Aorta (tissue), 5 donors: ENCODE results near the gene CYP46A1. TPM values are rescaled to one million over a fixed set of nuclear protein-coding genes. Genes with fewer than 3 reads are reported as not detected.

Experiments
- ATAC-seq: fragments of 200-7000 bp; cut with Tn5 transposase; one replicate; pipeline ENCODE4 v1.9.1; 2022; ENCODE audit warnings: moderate library complexity; ENCODE audit not compliant: low FRiP score
- DNase-seq, 2 donors: peaks; one replicate each; pipeline ENCODE4 v3.0.0-alpha.2; 2020
- H3K27ac ChIP-seq, 2 donors: one replicate each; pipeline ENCODE4 v1.5.1; 2013; ENCODE audit warnings: low read length in 2 of 2, mild to moderate bottlenecking in 2 of 2, moderate library complexity in 2 of 2, control low read depth in 1 of 2, inconsistent platforms in 1 of 2, low read depth in 1 of 2
- H3K27me3 ChIP-seq, 2 donors: one replicate each; pipeline ENCODE4 v1.6.1; 2013; ENCODE audit warnings: control low read depth in 1 of 2, low read length in 1 of 2, mild to moderate bottlenecking in 1 of 2, moderate library complexity in 1 of 2; ENCODE audit not compliant: insufficient read depth in 2 of 2, control insufficient read depth in 1 of 2
- H3K36me3 ChIP-seq, 2 donors: one replicate each; pipeline ENCODE4 v1.6.1; 2013; ENCODE audit warnings: control low read depth in 1 of 2, low read length in 1 of 2, mild to moderate bottlenecking in 1 of 2; ENCODE audit not compliant: insufficient read depth in 2 of 2, control insufficient read depth in 1 of 2
- H3K4me1 ChIP-seq, 2 donors: one replicate each; pipeline ENCODE4 v1.6.1; 2013; ENCODE audit warnings: low read length in 2 of 2, control low read depth in 1 of 2, mild to moderate bottlenecking in 1 of 2, moderate library complexity in 1 of 2; ENCODE audit not compliant: insufficient read depth in 2 of 2, control insufficient read depth in 1 of 2
- H3K4me3 ChIP-seq, 2 donors: one replicate each; pipeline ENCODE4 v1.5.1; 2013; ENCODE audit warnings: low read length in 2 of 2, control low read depth in 1 of 2, mild to moderate bottlenecking in 1 of 2
- H3K9me3 ChIP-seq: one replicate; pipeline ENCODE4 v1.6.1; 2013; ENCODE audit warnings: mild to moderate bottlenecking, low read length; ENCODE audit not compliant: control insufficient read depth
- WGBS, 2 donors: extraction: QIAGEN DNeasy Blood & Tissue Kit; methylation state at CpG; one replicate each; pipeline ENCODE4 v1.1.7; 2013; 5-methylcytosine and 5-hydroxymethylcytosine counted together
- intact Hi-C, 2 donors: fragments of 100-400 bp; cut with DNase I; formaldehyde crosslinking; loops; one replicate each; pipeline versions ENCODE4 v1.14.2 to v1.15.0; 2022
- polyA plus RNA-seq, 2 donors: library from polyadenylated mRNA; stranded (reverse); fragments of 200-250 nt; gene quantifications; one replicate each; pipeline ENCODE4 v1.2.3, GENCODE V29; 2013
- total RNA-seq, 2 donors: library from RNA; stranded (reverse); fragmentation: NEBNext Ultra II Directional; extraction: Animal tissue kit (Norgen Biotek cat#: 25700); gene quantifications; one replicate each; pipeline ENCODE4 v1.2.1, GENCODE V29; 2021
- donor health status: healthy with polysubstance abuse.
- donor health status: Bipolar disorder and iron deficiency.
- donor health status: DM: no; HTN: no; CAD: no.
- donor health status: DM: no; HTN: no; CAD: no.
- donor health status: DM: yes; HTN: yes; CAD: no.

Gene CYP46A1
- total and polyA plus RNA-seq, 4 donors = 0.68 to 3.7 (median 0.97) TPM; not detected in 1

DNA sequence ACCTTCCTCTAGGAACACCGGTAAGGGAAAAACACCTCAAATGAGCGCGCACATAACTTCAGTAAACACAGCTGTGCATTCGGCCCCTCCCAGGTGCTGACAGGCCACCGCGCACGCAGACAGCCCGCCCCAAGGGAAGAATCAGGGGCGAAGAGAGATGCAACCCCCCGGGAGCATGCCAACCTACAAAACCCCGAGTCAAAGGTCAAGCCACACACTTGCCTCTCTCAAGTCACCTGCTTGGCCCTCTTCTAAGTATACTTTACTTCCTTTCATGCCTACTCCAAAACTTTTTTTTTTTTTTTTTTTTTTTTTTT is 2.3 kb upstream of the CYP46A1 start:
- H3K4me3 ChIP-seq = no peak overlapping the region
- H3K4me1 ChIP-seq = no peaks in the 10 kb centered on the region
- peaks cover 4% of the 10 kb centered on the region for H3K9me3 ChIP-seq
- no peaks in the 10 kb centered on the region for H3K27me3 ChIP-seq
- no peak for ATAC-seq
- WGBS, 2 donors = 76 to 79% methylated on average over 11 of the region's 11 CpGs
- no peaks in the 10 kb centered on the region for H3K36me3 ChIP-seq
- intact Hi-C loops = loop anchor here (2.0 to 10.0 kb wide), 4 partner anchors 111 to 533 kb away; partner anchors contain the start of gene EML1 (in 1 of the 2)
- peak; percentile 35 to 71 for DNase-seq
- H3K27ac ChIP-seq = no peak overlapping the region

DNA sequence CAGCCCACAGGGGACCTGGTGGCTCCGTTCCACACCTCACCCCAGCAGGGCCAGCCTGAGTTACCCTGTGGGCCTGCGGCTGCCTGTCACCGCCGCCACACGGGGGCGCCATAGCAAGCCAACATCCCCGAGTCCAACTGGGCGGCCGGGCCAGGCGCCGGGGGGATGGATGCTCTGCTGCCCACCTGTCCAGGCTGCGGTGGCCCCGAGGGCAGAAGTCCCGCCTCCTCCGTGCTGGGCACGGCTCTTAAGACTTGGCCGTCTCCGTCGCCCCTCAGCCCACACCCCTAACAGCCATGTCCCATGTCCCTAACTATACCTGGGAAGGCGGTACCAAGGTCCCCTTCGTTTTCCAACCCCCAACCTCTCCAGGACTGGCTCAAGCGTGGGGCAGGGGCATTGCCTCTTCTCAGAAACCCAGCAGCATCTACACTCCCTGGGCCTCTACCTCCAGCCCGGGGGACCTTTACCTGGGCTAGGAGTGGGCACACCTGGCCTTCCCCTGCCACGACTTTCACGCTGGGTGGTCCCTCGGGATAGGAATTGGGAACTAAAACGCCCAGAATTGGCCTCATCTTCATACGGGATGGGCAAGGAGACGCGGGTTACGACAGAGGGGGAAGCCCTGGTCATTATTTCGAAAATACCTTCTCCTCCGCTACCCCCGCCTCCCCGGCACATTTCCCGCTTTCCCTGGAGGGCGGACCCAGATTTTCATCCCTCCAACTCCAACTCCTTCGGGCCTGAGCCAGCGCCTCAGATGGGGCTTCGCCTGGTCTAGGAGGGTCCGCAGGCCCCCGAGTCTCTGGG is 1.1 kb upstream of the CYP46A1 start:
- Histone ChIP-seq H3K4me3 (peak overlapping the region; percentile 55 to 59), H3K27me3 (no peaks in the 10 kb centered on the region), H3K4me1 (no peaks in the 10 kb centered on the region), H3K36me3 (no peaks in the 10 kb centered on the region), H3K9me3 (peaks cover under 1% of the 10 kb centered on the region), H3K27ac (peak overlapping the region in 1 of 2 donors; percentile 64)
- intact Hi-C loops = loop anchor here (1.0 to 10.0 kb wide), 5 partner anchors 109 to 532 kb away; partner anchors contain the start of gene EML1 (in 1 of the 2)
- WGBS, 2 donors = 1% methylated on average over 41 to 42 of the region's 42 CpGs
- DNase-seq (peak; percentile 90 to 95), ATAC-seq (peak; percentile 70)

DNA sequence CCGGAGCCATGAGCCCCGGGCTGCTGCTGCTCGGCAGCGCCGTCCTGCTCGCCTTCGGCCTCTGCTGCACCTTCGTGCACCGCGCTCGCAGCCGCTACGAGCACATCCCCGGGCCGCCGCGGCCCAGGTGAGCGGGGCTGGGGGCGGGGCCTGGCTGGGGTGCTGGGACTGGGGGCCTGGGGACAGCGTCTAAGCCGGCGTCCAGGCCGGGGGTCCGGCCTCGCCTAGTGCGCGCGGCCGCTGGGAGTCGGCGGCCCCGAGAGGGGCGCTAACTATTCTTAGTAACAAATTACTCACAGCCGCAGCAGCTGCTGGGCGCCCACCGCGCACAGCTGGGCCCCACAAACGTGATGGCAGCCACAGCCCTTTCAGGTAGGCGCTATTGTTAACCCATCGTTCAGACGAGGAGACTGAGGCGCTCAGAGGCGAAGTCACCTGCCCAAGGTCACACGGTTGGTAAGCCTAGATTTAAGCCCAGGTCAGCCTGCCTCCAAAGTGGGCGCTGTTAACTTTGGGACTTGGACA is 374 bp downstream of the CYP46A1 start:
- Histone ChIP-seq H3K4me1 (no peaks in the 10 kb centered on the region), H3K36me3 (no peaks in the 10 kb centered on the region), H3K27ac (no peak overlapping the region), H3K9me3 (no peaks in the 10 kb centered on the region), H3K27me3 (no peaks in the 10 kb centered on the region), H3K4me3 (peak overlapping the region; percentile 55 to 62)
- ATAC-seq = no peak
- intact Hi-C loops = loop anchor here (5.0 to 10.0 kb wide), 3 partner anchors 108 to 530 kb away; partner anchors contain the start of gene EML1 (in 1 of the 2)
- WGBS, 2 donors = 5 to 7% methylated on average over 33 to 45 of the region's 45 CpGs
- no peak for DNase-seq

DNA sequence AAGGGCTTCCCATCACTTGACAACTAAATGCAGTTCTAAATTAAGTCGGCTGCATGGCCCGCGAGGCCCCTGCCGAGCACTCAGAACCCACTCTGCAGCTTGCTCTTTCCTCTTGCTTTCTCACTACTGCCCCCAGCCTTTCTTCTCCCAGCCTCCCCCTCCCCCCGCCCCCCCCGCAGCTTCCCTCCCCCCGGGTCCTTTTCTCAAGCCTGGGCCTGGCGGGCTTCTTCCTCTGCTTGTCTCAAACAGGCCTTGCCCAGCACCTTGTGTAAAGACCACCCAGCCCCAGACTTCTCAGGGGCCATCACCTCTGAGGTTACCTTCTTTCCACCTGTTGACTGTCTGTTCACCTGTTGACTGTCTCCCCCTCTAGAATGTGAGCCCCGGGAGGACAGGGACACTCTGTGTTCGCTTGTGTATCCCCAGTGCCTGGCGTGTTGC is 1.1 kb downstream of the CYP46A1 start:
- H3K27ac ChIP-seq = no peak overlapping the region
- H3K4me3 ChIP-seq = no peak overlapping the region
- DNase-seq = peak in 1 of 2 donors; percentile 16
- WGBS, 2 donors = 71 to 75% methylated on average over 9 to 11 of the region's 11 CpGs
- H3K27me3 ChIP-seq = no peaks in the 10 kb centered on the region
- no peaks in the 10 kb centered on the region for H3K9me3 ChIP-seq
- ATAC-seq = no peak
- no peaks in the 10 kb centered on the region for H3K36me3 ChIP-seq
- intact Hi-C loops = loop anchor here in 1 of 2 donors (10.0 kb wide), 1 partner anchor 530 kb away; no protein-coding TSS in a partner anchor
- no peaks in the 10 kb centered on the region for H3K4me1 ChIP-seq

DNA sequence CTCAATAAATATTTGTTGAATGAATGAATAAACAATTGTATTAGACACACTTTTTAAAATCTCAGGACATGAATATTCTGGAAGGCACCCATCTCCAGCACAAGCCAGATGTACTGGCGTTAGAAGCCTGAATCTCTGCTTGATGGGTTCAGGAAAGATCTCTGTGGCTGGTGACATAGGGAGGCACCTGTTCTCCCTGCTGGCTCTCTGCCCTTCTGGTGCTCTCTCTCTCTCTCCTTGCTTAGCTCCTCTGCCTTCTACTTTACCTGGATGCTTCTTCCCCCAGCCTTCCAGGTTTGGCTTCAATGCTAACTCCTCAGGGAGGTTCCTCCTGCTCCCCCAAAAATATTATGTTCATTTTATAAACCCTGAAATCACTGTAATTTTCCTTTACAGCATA is 1.5 kb downstream of the CYP46A1 start:
- no peak overlapping the region for H3K27ac ChIP-seq
- no peak for ATAC-seq
- no peak for DNase-seq
- 61 to 65% methylated on average over 1 of the region's 1 CpG for WGBS, 2 donors
- no peaks in the 10 kb centered on the region for H3K27me3 ChIP-seq
- H3K36me3 ChIP-seq = no peaks in the 10 kb centered on the region
- intact Hi-C loops = loop anchor here in 1 of 2 donors (10.0 kb wide), 1 partner anchor 529 kb away; no protein-coding TSS in a partner anchor
- no peaks in the 10 kb centered on the region for H3K4me1 ChIP-seq
- H3K4me3 ChIP-seq = no peak overlapping the region
- no peaks in the 10 kb centered on the region for H3K9me3 ChIP-seq

DNA sequence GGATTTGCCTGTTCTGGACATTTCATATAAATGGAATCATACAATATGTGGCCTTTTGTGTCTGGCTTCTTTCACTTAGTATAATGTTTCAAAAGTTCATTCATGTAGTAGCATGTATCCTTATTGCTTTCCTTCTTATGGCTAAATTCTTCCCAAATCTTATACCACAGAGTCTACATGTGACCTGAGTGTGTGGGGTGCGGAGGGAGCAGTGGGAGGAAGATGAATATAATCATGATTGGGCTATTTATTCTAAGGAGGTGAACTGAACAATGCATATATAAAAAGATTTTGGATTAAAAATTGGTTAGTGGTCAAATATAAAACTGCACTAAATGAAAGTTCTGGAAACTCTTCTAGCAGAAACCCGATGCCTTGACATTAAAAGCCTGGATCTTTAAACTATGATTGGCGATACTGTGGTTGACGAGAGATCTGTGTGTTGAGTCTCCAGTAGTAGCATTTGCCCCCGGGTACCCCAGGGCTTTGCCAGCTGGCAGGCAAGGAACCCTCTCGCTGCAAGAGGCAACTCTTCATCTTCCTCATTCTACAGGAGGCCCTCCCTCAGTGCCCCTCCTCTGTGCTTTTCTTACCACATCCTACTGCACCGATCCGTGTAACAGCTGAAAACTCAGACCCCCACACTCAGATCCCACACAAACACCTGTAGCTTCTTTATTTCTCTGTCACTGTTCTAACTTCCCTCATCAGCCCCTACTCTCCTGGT is 2.6 kb downstream of the CYP46A1 start:
- Histone ChIP-seq H3K36me3 (no peaks in the 10 kb centered on the region), H3K4me3 (no peak overlapping the region), H3K4me1 (no peaks in the 10 kb centered on the region), H3K9me3 (no peaks in the 10 kb centered on the region), H3K27ac (no peak overlapping the region), H3K27me3 (no peaks in the 10 kb centered on the region)
- DNase-seq = peak; percentile 23 to 46
- ATAC-seq = no peak
- intact Hi-C loops = loop anchor here in 1 of 2 donors (10.0 kb wide), 1 partner anchor 528 kb away; no protein-coding TSS in a partner anchor
- 81 to 86% methylated on average over 8 of the region's 8 CpGs for WGBS, 2 donors

DNA sequence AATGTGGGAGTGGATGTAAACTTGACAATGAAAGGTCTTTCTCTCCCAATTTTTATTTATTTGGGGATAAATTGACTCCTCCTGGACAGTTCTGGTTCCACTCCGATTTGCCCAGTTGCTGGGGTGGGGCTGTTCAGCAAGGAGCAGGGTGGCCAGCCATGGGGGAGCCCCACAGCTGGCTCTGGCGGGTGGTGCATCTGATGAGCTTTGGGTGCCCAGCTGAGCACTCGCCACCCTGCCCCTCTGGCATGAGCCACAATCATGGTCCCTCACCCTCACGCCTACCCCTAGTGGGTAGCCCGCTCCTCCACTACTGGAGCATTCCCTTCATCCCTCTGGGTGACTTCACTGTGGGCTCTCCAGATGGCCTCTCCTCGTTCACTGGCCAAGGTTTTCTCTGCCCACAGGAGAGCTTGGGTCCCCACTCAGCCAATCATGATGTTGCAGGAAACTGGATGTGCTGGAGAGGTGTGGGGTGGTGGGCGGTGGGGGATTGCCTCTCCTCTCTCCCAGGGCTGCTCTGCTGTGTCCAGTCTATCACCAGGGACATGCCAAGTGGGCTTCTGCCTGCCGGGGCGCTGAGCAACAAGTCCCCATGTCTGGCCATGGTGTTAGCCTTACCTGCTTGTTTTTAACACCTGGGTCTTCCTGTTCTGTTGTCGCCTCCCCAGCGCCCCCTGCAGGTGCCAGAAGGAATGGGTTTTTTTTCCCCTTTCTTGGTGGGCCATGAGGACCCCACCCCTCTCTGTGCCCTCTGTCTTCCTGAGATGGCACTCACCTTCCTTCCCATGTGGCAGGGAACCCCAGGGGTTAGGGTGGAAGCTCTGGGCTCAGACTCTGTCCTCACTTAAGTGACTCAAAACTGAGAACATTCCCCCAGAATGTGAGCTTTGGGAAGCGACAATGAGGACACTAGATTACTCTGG is 3.4 kb downstream of the CYP46A1 start:
- DNase-seq = peak; percentile 35 to 52
- intact Hi-C loops = loop anchor here in 1 of 2 donors (10.0 kb wide), 1 partner anchor 527 kb away; no protein-coding TSS in a partner anchor
- H3K4me1 ChIP-seq = no peaks in the 10 kb centered on the region
- no peak for ATAC-seq
- no peaks in the 10 kb centered on the region for H3K36me3 ChIP-seq
- H3K27me3 ChIP-seq = no peaks in the 10 kb centered on the region
- H3K27ac ChIP-seq = no peak overlapping the region
- no peak overlapping the region for H3K4me3 ChIP-seq
- 65 to 70% methylated on average over 12 of the region's 12 CpGs for WGBS, 2 donors
- no peaks in the 10 kb centered on the region for H3K9me3 ChIP-seq

DNA sequence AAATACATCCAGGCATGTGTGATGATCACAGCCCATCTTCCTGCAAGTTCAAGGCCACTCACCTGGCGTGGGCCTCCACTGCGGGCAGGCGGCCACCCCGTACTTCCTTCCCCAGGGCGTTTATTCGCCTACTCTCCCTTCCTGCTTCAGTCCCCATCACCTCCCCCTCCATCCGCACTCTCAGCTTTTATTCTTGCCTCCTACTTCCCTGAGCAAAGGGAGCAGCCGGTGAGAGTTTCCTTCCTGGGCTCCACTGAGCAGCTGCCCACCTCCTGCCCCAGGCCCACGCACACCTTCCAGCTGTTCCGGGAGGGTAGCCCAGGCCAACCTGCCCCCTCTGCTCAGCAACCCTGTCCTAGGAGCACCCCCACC is 4.1 kb downstream of the CYP46A1 start:
- intact Hi-C loops = loop anchor here in 1 of 2 donors (10.0 kb wide), 1 partner anchor 527 kb away; no protein-coding TSS in a partner anchor
- Histone ChIP-seq H3K4me3 (no peak overlapping the region), H3K9me3 (no peaks in the 10 kb centered on the region), H3K27me3 (no peaks in the 10 kb centered on the region), H3K27ac (no peak overlapping the region), H3K4me1 (no peaks in the 10 kb centered on the region), H3K36me3 (no peaks in the 10 kb centered on the region)
- DNase-seq = peak; percentile 22 to 34
- WGBS, 2 donors = 73 to 80% methylated on average over 10 of the region's 10 CpGs
- ATAC-seq = no peak
